Measurements from ENCODE around the gene SHF. TPM values are rescaled to one million over a fixed set of nuclear protein-coding genes. Genes with fewer than 3 reads are reported as not detected.

SHF gene
- total RNA-seq, 1 experiment from 2014 or later: 21.7 TPM

DNA sequence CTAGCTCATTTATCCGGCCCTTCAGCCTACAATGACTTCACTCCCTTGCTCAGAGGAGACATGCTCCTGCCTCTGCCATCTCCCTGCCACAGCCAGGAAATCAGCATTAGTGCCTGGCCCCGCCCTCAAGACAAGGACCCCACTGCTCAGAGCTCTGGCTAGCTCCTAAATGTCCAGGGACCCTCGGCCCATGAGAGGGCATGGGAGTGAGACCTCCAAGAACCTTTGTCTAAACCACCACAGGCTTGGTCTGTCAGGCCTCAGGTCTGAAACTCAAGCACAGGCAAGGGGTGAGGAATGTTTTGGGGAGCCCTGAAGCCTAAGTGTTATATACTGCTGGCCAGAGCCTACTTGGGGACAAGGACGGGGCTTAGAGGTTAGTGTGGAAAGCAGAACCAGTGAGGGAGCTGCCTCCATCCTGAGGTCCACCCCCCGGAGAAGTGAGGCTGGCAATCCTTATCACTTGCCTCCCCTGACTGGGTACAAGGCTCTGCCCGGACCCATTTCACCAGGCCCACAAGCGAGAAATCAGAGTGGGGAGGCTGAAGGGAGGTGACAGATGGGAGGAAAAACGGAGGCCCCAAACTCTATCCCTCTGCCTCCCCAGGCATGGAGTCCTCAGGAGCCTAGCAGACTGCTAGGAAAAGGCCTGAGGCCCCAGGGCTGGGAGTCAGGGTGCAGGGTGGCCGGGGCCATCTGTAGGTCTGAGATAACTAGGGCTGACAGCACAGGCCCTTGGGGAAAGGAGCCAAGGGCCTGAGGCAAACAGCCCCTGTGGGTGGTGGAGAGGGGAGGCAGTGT lies 18.8 kb downstream of the SHF start:
- H3K23ac ChIP-seq (ENCODE audit: insufficient read length, low read depth, low read length): no peak overlapping the region
- no peak overlapping the region for H2BK5ac ChIP-seq (ENCODE audit: insufficient read length, low read length)
- H4K8ac ChIP-seq (replicated peaks; ENCODE audit: insufficient read length, low read depth, low read length): no peak overlapping the region
- Mint-ChIP-seq H3K36me3 (ENCODE audit: insufficient read depth in 1 of 3, low read depth in 3 of 3) (peaks cover 5 to 13% (median 6%) of the 10 kb centered on the region in 3 experiments; a peak in 6 of 7 replicates), H3K27me3 (ENCODE audit: low read depth) (peaks cover 2% of the 10 kb centered on the region; the same call in 1 of the 2 replicates), H3K9me3 (no peaks in the 10 kb centered on the region), H3K4me3 (no peak overlapping the region; a peak in 1 of 5 replicates), H3K27ac (no peak overlapping the region; a peak in 1 of 7 replicates), H3K4me1 (peaks cover 32 to 37% of the 10 kb centered on the region in 2 experiments)
- no peak overlapping the region for H2AFZ ChIP-seq (ENCODE audit: low read length)
- TF ChIP-seq, protein P1, sequence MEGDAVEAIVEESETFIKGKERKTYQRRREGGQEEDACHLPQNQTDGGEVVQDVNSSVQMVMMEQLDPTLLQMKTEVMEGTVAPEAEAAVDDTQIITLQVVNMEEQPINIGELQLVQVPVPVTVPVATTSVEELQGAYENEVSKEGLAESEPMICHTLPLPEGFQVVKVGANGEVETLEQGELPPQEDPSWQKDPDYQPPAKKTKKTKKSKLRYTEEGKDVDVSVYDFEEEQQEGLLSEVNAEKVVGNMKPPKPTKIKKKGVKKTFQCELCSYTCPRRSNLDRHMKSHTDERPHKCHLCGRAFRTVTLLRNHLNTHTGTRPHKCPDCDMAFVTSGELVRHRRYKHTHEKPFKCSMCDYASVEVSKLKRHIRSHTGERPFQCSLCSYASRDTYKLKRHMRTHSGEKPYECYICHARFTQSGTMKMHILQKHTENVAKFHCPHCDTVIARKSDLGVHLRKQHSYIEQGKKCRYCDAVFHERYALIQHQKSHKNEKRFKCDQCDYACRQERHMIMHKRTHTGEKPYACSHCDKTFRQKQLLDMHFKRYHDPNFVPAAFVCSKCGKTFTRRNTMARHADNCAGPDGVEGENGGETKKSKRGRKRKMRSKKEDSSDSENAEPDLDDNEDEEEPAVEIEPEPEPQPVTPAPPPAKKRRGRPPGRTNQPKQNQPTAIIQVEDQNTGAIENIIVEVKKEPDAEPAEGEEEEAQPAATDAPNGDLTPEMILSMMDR (conservative IDR thresholded peaks at IDR 0.05): no peak
- no peaks in the 10 kb centered on the region for H3K27me3 ChIP-seq (ENCODE audit: insufficient read depth, low read length)
- H2BK15ac ChIP-seq (ENCODE audit: low read depth, low read length): no peak overlapping the region
- H3K4me2 ChIP-seq (ENCODE audit: insufficient read depth, insufficient read length, low read length): no peak overlapping the region
- no peak overlapping the region for H2BK120ac ChIP-seq (ENCODE audit: low read depth, low read length, poor library complexity, severe bottlenecking)
- no peak overlapping the region for H3K4ac ChIP-seq (ENCODE audit: low read depth, low read length)
- H4K20me1 ChIP-seq (ENCODE audit: control insufficient read depth, insufficient read depth, insufficient read length): no peaks in the 10 kb centered on the region
- H3K9ac ChIP-seq (ENCODE audit: extremely low read depth, insufficient read length, low read length): no peak overlapping the region
- H3K14ac ChIP-seq (ENCODE audit: insufficient read depth, low read length): no peak overlapping the region; the same call in 1 of the 2 replicates
- no peak for DNase-seq
- H3K79me2 ChIP-seq (ENCODE audit: insufficient read depth, low read length): no peaks in the 10 kb centered on the region
- H3K79me1 ChIP-seq (ENCODE audit: insufficient read depth, low read depth, low read length, poor library complexity, severe bottlenecking): no peaks in the 10 kb centered on the region
- WGBS (ENCODE audit: extremely low coverage, insufficient read length, low lambda C conversion rate): no CpG with 5 or more reads among the region's 9 CpGs
- H2BK12ac ChIP-seq (ENCODE audit: insufficient read length, low read depth, low read length): no peak overlapping the region
- H3K56ac ChIP-seq (ENCODE audit: insufficient read length, low read depth, low read length): no peak overlapping the region
- H4K5ac ChIP-seq (ENCODE audit: insufficient read length, low read depth, low read length): no peak overlapping the region
- H3T11ph ChIP-seq (ENCODE audit: low read length): no peak overlapping the region
- H4K91ac ChIP-seq (ENCODE audit: insufficient read length, low read depth, low read length): no peak overlapping the region
- no peak overlapping the region for H2AK5ac ChIP-seq (ENCODE audit: insufficient read length, low read length)
- no peak overlapping the region for H2BK20ac ChIP-seq (ENCODE audit: low read depth, low read length, poor library complexity, severe bottlenecking)
- H3K23me2 ChIP-seq (ENCODE audit: insufficient read length, low read depth, low read length, poor library complexity, severe bottlenecking): no peaks in the 10 kb centered on the region
- no peak overlapping the region for H3K18ac ChIP-seq (ENCODE audit: insufficient read length, low read depth, low read length)
- H3K9me3 ChIP-seq (ENCODE audit: control insufficient read depth, low read depth, low read length): no peaks in the 10 kb centered on the region
- peaks cover 7% of the 10 kb centered on the region for H3K4me1 ChIP-seq (ENCODE audit: insufficient read depth, low read length)
- no peak overlapping the region for H3K27ac ChIP-seq (ENCODE audit: insufficient read length, low read depth, low read length)
